ENCODE data around the gene PRIM1. TPM values are rescaled to one million over a fixed set of nuclear protein-coding genes. Genes with fewer than 3 reads are reported as not detected.

PRIM1 gene
- total and polyA plus RNA-seq, 7 donors: 2.3 to 10.0 (median 3.4) TPM

- no peaks in the 10 kb centered on the region for H3K27me3 ChIP-seq (ENCODE audit: insufficient read depth in 3 of 3, low read length in 2 of 3)
- no peak overlapping the region for H3K4me3 ChIP-seq
- H3K27ac ChIP-seq: no peak overlapping the region
- DNase-seq (no peak), ATAC-seq (no peak)
- H3K36me3 ChIP-seq (ENCODE audit: insufficient read depth in 1 of 2, low read depth in 1 of 2): no peaks in the 10 kb centered on the region
- WGBS, 3 donors: 80 to 85% (median 85%) methylated on average over 4 of the region's 4 CpGs
- H3K4me1 ChIP-seq: no peaks in the 10 kb centered on the region
- TF ChIP-seq CTCF (IDR thresholded peaks at IDR 0.05): no peak
- H3K9me3 ChIP-seq: no peaks in the 10 kb centered on the region
- intact Hi-C loops (cut with DNase I): no loop called here
These were observed 29.6 kb upstream of the PRIM1 start for GRCh38 chr12:56781726-56782125.

GRCh38 chr12:56778756-56779155 is 26.6 kb upstream of the PRIM1 start:
- TF ChIP-seq CTCF (IDR thresholded peaks at IDR 0.05): no peak
- intact Hi-C loops (cut with DNase I): no loop called here

GRCh38 chr12:56776654-56777053 is 24.5 kb upstream of the PRIM1 start:
- Histone ChIP-seq H3K27me3 (ENCODE audit: insufficient read depth in 3 of 3, low read length in 2 of 3) (no peaks in the 10 kb centered on the region), H3K4me3 (no peak overlapping the region), H3K9me3 (no peaks in the 10 kb centered on the region), H3K4me1 (no peaks in the 10 kb centered on the region), H3K27ac (no peak overlapping the region), H3K36me3 (ENCODE audit: insufficient read depth in 1 of 2, low read depth in 1 of 2) (no peaks in the 10 kb centered on the region)
- DNase-seq (no peak), ATAC-seq (no peak)
- intact Hi-C loops (cut with DNase I): no loop called here
- TF ChIP-seq CTCF (IDR thresholded peaks at IDR 0.05): no peak
- WGBS, 3 donors: 97 to 100% (median 98%) methylated on average over 3 of the region's 3 CpGs

More at GRCh38 chr12:56778756-56779155, 26.6 kb upstream of the PRIM1 start:
- 92 to 97% (median 95%) methylated on average over 17 of the region's 17 CpGs for WGBS, 3 donors
- no peaks in the 10 kb centered on the region for H3K4me1 ChIP-seq
- ATAC-seq (no peak), DNase-seq (no peak)
- H3K9me3 ChIP-seq: no peaks in the 10 kb centered on the region
- H3K27ac ChIP-seq: no peak overlapping the region
- H3K27me3 ChIP-seq (ENCODE audit: insufficient read depth in 3 of 3, low read length in 2 of 3): no peaks in the 10 kb centered on the region
- H3K4me3 ChIP-seq: no peak overlapping the region
- H3K36me3 ChIP-seq (ENCODE audit: insufficient read depth in 1 of 2, low read depth in 1 of 2): no peaks in the 10 kb centered on the region

GRCh38 chr12:56775638-56776037 is 23.5 kb upstream of the PRIM1 start:
- DNase-seq (no peak), ATAC-seq (no peak)
- intact Hi-C loops (cut with DNase I): no loop called here
- no peak for TF ChIP-seq CTCF (IDR thresholded peaks at IDR 0.05)
- WGBS, 3 donors: 74 to 93% (median 87%) methylated on average over 6 of the region's 6 CpGs
- Histone ChIP-seq H3K36me3 (ENCODE audit: insufficient read depth in 1 of 2, low read depth in 1 of 2) (no peaks in the 10 kb centered on the region), H3K4me3 (no peak overlapping the region), H3K27ac (no peak overlapping the region), H3K9me3 (no peaks in the 10 kb centered on the region), H3K27me3 (ENCODE audit: insufficient read depth in 3 of 3, low read length in 2 of 3) (no peaks in the 10 kb centered on the region), H3K4me1 (no peaks in the 10 kb centered on the region)

- H3K27me3 ChIP-seq (ENCODE audit: insufficient read depth in 3 of 3, low read length in 2 of 3): no peaks in the 10 kb centered on the region
- no peak overlapping the region for H3K4me3 ChIP-seq
- no peak for ATAC-seq
- H3K9me3 ChIP-seq: no peaks in the 10 kb centered on the region
- no peak for TF ChIP-seq CTCF (IDR thresholded peaks at IDR 0.05)
- H3K36me3 ChIP-seq (ENCODE audit: insufficient read depth in 1 of 2, low read depth in 1 of 2): no peaks in the 10 kb centered on the region
- DNase-seq: no peak
- no peak overlapping the region for H3K27ac ChIP-seq
- intact Hi-C loops (cut with DNase I): no loop called here
- no peaks in the 10 kb centered on the region for H3K4me1 ChIP-seq
- WGBS, 3 donors: 90 to 97% (median 91%) methylated on average over 2 of the region's 2 CpGs
These were observed 21.0 kb upstream of the PRIM1 start for GRCh38 chr12:56773113-56773512.
